Measurements from ENCODE around the gene VPREB3.

- no peak for TF ChIP-seq CTCF (conservative IDR thresholded peaks at IDR 0.05 in 1 of 2, IDR thresholded peaks at IDR 0.05 in 1 of 2; ENCODE audit: low read depth in 1 of 2, low read length in 2 of 2)
- no peak for TF ChIP-seq EZH2 (IDR thresholded peaks at IDR 0.05; ENCODE audit: low read length, missing control alignments)
These were observed 28.0 kb upstream of the VPREB3 start for GRCh38 chr22:23782252-23782651.
